ENCODE results near the gene TMEM240. TPM values are rescaled to one million over a fixed set of nuclear protein-coding genes. Genes with fewer than 3 reads are reported as not detected.

The TMEM240 gene
- total and polyA plus RNA-seq, 9 of the 15 experiments (the other 6 are each of a cell fraction or from before 2014, with no cell fraction given) = 0.24 to 2.0 (median 0.69) TPM; not detected in 5

GRCh38 chr1:1543706-1544099, 3.3 kb upstream of the TMEM240 start:
- intact Hi-C loops (cut with micrococcal nuclease) = no loop called here
- Histone ChIP-seq H3K79me2 (ENCODE audit: control insufficient read depth, insufficient read depth, low read length) (peaks cover 10% of the 10 kb centered on the region; the same call in 2 of the 3 replicates), H3K27ac (ENCODE audit: extremely low read depth, low read depth, low read length) (no peak overlapping the region), H3K9ac (ENCODE audit: insufficient read depth in 1 of 2, low read depth in 2 of 2, low read length in 2 of 2) (no peak overlapping the region), H3K27me3 (ENCODE audit: control insufficient read depth in 2 of 2, insufficient read depth in 2 of 2, low read length in 2 of 2) (no peaks in the 10 kb centered on the region), H3K4me2 (ENCODE audit: insufficient read depth, low read length) (no peak overlapping the region), H3K9me1 (ENCODE audit: control insufficient read depth, insufficient read depth, low read length) (no peaks in the 10 kb centered on the region), H3K4me1 (replicated peaks in 1 of 2; ENCODE audit: control insufficient read depth in 2 of 2, insufficient read depth in 2 of 2, low read length in 2 of 2) (peaks cover 0 to 40% of the 10 kb centered on the region in 2 experiments; a peak in 2 of 5 replicates), H3K4me3 (no peak overlapping the region), H2AFZ (ENCODE audit: low read depth, low read length) (no peak overlapping the region), H3K9me3 (replicated peaks; ENCODE audit: control insufficient read depth, insufficient read depth, low read depth, low read length) (no peaks in the 10 kb centered on the region), H3K36me3 (ENCODE audit: control insufficient read depth, insufficient read depth, low read length) (peaks cover 75% of the 10 kb centered on the region), H4K20me1 (replicated peaks; ENCODE audit: control insufficient read depth, insufficient read depth, low read length) (peaks cover 3% of the 10 kb centered on the region; the same call in 1 of the 2 replicates)
- ATAC-seq (no peak), FAIRE-seq (no peak), DNase-seq (ENCODE audit: extremely low read depth in 1 of 4, low spot score in 3 of 4) (peak in 1 of 4 experiments; percentile 54)
- TF ChIP-seq FOSL1 (tag; conservative IDR thresholded peaks at IDR 0.05) (no peak), MNT (conservative IDR thresholded peaks at IDR 0.05) (0 out of 4 replicates have a peak, but pooled peaks of 1 of the 2 experiments have one; percentile 12), ZC3H8 (IDR thresholded peaks at IDR 0.05) (no peak), PCBP1 (IDR thresholded peaks at IDR 0.05; ENCODE audit: low read depth, low read length, poor library complexity, severe bottlenecking) (peak; percentile 90), FOXK2 (conservative IDR thresholded peaks at IDR 0.05 in 1 of 2, IDR thresholded peaks at IDR 0.05 in 1 of 2; ENCODE audit: low read depth in 2 of 2) (no peak), POLR2G (IDR thresholded peaks at IDR 0.05; ENCODE audit: low read depth, low read length) (peak; percentile 49; the same call in 1 of the 2 replicates), RBFOX2 (IDR thresholded peaks at IDR 0.05; ENCODE audit: low read depth, low read length) (peak; percentile 22; the same call in 1 of the 2 replicates), TFAP4 (CRISPR knock-in tag; IDR thresholded peaks at IDR 0.05; ENCODE audit: borderline replicate concordance) (0 out of 2 replicates have a peak, but pooled peaks have one; percentile 3)
- WGBS (ENCODE audit: insufficient coverage, low coverage, missing lambda C conversion rate) = 85% methylated on average over 11 of the region's 19 CpGs
- ChIA-PET POLR2A (interaction anchor here (0.6 to 4.7 kb wide), 4 partner anchors 9 to 1535 kb away, joined by 3 to 36 read pairs (median 4); no protein-coding TSS in a partner anchor), CTCF (ENCODE audit: low intra/inter-chr PET ratio) (no interaction called here)
- in situ Hi-C loops (cut with MboI) = no loop called here
- no TSS peak for BruUV-seq (replicated peaks)
